Subcutaneous abdominal adipose tissue (tissue), 5 donors: ENCODE data around the gene POLL.
A peak's percentile ranks its signal among the peaks of the same experiment; 100 is the strongest.

Experiments
- H3K27ac ChIP-seq: one replicate; pipeline ENCODE4 v1.7.0; 2013; ENCODE audit warnings: low read depth, mild to moderate bottlenecking, inconsistent platforms, low read length, moderate library complexity
- H3K27me3 ChIP-seq, 5 donors: one replicate each; pipeline ENCODE4 v1.7.0; 2013; ENCODE audit warnings: low read length in 5 of 5, inconsistent platforms in 1 of 5; ENCODE audit not compliant: control insufficient read depth in 5 of 5, insufficient read depth in 4 of 5
- H3K36me3 ChIP-seq, 5 donors: one replicate each; pipeline ENCODE4 v1.7.0; 2013; ENCODE audit warnings: low read length in 5 of 5; ENCODE audit not compliant: control insufficient read depth in 5 of 5, insufficient read depth in 5 of 5
- H3K4me1 ChIP-seq, 5 donors: one replicate each; pipeline ENCODE4 v1.7.0; 2013; ENCODE audit warnings: low read length in 5 of 5, mild to moderate bottlenecking in 3 of 5, moderate library complexity in 1 of 5; ENCODE audit not compliant: control insufficient read depth in 5 of 5, insufficient read depth in 5 of 5
- H3K4me3 ChIP-seq, 5 donors: one replicate each; pipeline ENCODE4 v1.7.0; 2013; ENCODE audit warnings: low read length in 5 of 5, low read depth in 1 of 5
- H3K9ac ChIP-seq, 5 donors: one replicate each; pipeline ENCODE4 v1.7.0; 2013; ENCODE audit warnings: low read length in 5 of 5, mild to moderate bottlenecking in 4 of 5, moderate library complexity in 3 of 5
- H3K9me3 ChIP-seq, 5 donors: one replicate each; pipeline ENCODE4 v1.7.0; 2013; ENCODE audit warnings: low read length in 5 of 5; ENCODE audit not compliant: control insufficient read depth in 5 of 5
- donor health status: healthy.
- donor health status: healthy.
- donor health status: healthy.
- donor health status: healthy.
- donor health status: healthy.

The POLL gene

DNA sequence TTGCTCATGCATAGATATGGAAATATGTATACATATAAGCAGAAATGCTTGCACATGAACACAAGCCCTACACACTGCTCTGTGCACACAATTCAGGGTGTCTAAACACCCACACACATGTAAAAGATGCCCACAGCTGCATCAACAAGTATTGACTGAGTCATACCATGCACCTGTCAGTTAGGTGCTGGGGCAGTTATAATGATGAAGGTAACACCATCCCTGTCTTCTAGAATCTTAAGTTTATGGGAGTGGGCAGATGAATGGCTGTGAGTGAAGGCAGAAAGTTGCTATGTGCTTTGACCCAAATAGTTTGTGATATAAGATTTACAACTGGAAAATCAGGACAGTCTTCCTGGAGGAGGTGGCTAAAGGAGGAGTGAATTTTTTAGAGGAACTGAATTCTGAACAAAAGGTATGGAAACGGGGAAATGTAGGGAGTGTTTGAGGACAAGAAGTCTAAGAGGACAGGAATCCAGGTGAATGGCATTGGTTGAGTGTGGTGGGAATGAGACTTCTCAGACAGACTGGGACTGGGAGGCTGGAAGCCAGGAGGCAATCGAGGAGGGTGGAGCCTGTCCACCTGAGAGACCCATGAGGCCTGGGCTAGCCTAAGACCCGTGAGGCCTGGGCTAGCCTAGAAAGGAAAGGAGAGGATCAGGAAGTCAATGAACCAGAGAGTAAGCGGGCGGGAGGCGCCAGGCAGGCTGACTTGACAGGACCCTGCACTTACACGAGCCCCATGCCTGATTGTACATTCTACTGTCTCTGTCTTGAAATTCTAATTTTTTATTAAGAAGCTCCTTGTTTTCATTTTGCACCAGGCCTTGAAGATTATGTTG is 20.7 kb downstream of the POLL start:
- Histone ChIP-seq H3K27me3 (peaks cover 34 to 62% (median 57%) of the 10 kb centered on the region in 5 donors), H3K27ac (no peak overlapping the region), H3K4me3 (no peak overlapping the region), H3K4me1 (peaks cover 0 to 29% (median 26%) of the 10 kb centered on the region in 5 donors), H3K36me3 (no peaks in the 10 kb centered on the region), H3K9me3 (peaks cover 0 to 3% (median 1%) of the 10 kb centered on the region in 5 donors), H3K9ac (no peak overlapping the region)

GRCh38 chr10:101566333-101567164 is 21.5 kb downstream of the POLL start:
- Histone ChIP-seq H3K4me3 (peak overlapping the region in 2 of 5 donors; percentile 23 to 29), H3K27me3 (peaks cover 38 to 70% (median 61%) of the 10 kb centered on the region in 5 donors), H3K4me1 (peaks cover 0 to 29% (median 26%) of the 10 kb centered on the region in 5 donors), H3K9me3 (no peaks in the 10 kb centered on the region), H3K36me3 (no peaks in the 10 kb centered on the region), H3K27ac (no peak overlapping the region), H3K9ac (no peak overlapping the region)

DNA sequence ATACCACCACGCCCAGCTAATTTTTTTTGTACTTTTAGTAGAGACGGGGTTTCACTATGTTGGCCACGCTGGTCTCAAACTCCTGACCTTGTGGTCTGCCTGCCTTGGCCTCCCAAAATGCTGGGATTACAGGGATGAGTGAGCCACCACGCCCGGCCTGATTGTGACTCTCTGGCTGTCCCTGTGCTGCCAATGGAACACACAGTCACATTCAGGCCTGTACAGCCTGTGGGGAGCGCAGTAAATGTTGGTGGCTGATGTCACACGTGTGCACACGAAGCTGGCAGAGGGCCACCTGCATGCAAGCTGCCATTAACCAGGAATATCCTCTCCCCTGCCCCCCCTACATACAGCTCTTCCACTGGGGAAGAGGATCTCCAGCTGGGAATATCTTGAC is 22.1 kb downstream of the POLL start:
- Histone ChIP-seq H3K27ac (no peak overlapping the region), H3K36me3 (no peaks in the 10 kb centered on the region), H3K4me3 (no peak overlapping the region), H3K4me1 (peaks cover 0 to 28% (median 24%) of the 10 kb centered on the region in 5 donors), H3K9me3 (no peaks in the 10 kb centered on the region), H3K27me3 (peaks cover 43 to 73% (median 66%) of the 10 kb centered on the region in 5 donors), H3K9ac (no peak overlapping the region)

GRCh38 chr10:101565370-101565900 is 22.6 kb downstream of the POLL start:
- H3K27me3 ChIP-seq = peaks cover 45 to 76% (median 69%) of the 10 kb centered on the region in 5 donors
- no peaks in the 10 kb centered on the region for H3K9me3 ChIP-seq
- H3K4me3 ChIP-seq = no peak overlapping the region
- no peak overlapping the region for H3K27ac ChIP-seq
- H3K36me3 ChIP-seq = no peaks in the 10 kb centered on the region
- no peak overlapping the region for H3K9ac ChIP-seq
- peaks cover 0 to 23% (median 19%) of the 10 kb centered on the region in 5 donors for H3K4me1 ChIP-seq

- no peaks in the 10 kb centered on the region for H3K9me3 ChIP-seq
- peaks cover 47 to 79% (median 68%) of the 10 kb centered on the region in 5 donors for H3K27me3 ChIP-seq
- H3K4me3 ChIP-seq = no peak overlapping the region
- H3K4me1 ChIP-seq = peaks cover 0 to 15% (median 11%) of the 10 kb centered on the region in 5 donors
- no peaks in the 10 kb centered on the region for H3K36me3 ChIP-seq
- H3K9ac ChIP-seq = no peak overlapping the region
- H3K27ac ChIP-seq = no peak overlapping the region
Observed at GRCh38 chr10:101564490-101564991, 23.5 kb downstream of the POLL start.

DNA sequence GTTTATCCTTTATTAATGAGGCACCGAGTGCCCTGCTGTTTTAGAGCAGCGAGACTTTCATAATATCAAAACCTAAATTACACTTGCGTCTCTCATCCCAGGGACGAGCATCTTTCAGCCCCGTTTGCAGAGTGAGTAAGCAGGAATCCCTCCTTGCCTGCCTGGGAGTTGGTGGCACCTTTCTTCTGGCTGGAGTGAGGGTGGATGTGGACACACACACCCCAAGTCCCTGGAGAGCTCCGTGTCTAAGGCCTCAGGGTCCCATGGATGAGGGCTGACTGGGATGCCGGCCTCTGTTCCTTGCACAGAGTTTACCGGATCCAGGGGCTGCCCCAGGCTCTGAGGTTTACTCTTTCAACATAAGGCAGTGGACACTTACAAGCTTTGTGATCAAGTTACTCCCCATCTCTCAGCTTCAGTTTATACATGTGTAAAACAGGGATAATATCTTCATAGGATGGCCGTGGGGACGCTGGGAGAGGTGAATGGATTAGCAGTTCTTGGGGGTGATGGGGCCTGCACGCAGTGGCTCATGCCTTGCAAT is 24.5 kb downstream of the POLL start:
- Histone ChIP-seq H3K27ac (no peak overlapping the region), H3K4me1 (peaks cover 0 to 10% (median 8%) of the 10 kb centered on the region in 5 donors), H3K9me3 (no peaks in the 10 kb centered on the region), H3K4me3 (no peak overlapping the region), H3K27me3 (peaks cover 43 to 74% (median 60%) of the 10 kb centered on the region in 5 donors), H3K9ac (no peak overlapping the region), H3K36me3 (no peaks in the 10 kb centered on the region)

GRCh38 chr10:101563007-101563406 is 25.1 kb downstream of the POLL start:
- Histone ChIP-seq H3K4me3 (no peak overlapping the region), H3K9ac (no peak overlapping the region), H3K9me3 (no peaks in the 10 kb centered on the region), H3K27ac (no peak overlapping the region), H3K27me3 (peaks cover 43 to 68% (median 54%) of the 10 kb centered on the region in 5 donors), H3K4me1 (peaks cover 0 to 10% (median 8%) of the 10 kb centered on the region in 5 donors), H3K36me3 (no peaks in the 10 kb centered on the region)

- Histone ChIP-seq H3K36me3 (no peaks in the 10 kb centered on the region), H3K9ac (no peak overlapping the region), H3K4me3 (no peak overlapping the region), H3K27me3 (peaks cover 43 to 61% (median 48%) of the 10 kb centered on the region in 5 donors), H3K4me1 (peaks cover 0 to 10% (median 8%) of the 10 kb centered on the region in 5 donors), H3K9me3 (no peaks in the 10 kb centered on the region), H3K27ac (no peak overlapping the region)
Observed at GRCh38 chr10:101562231-101562630, 25.8 kb downstream of the POLL start.

- no peak overlapping the region for H3K27ac ChIP-seq
- H3K4me1 ChIP-seq = peaks cover 0 to 3% (median 2%) of the 10 kb centered on the region in 5 donors
- H3K4me3 ChIP-seq = no peak overlapping the region
- H3K27me3 ChIP-seq = peaks cover 36 to 54% (median 39%) of the 10 kb centered on the region in 5 donors
- no peaks in the 10 kb centered on the region for H3K9me3 ChIP-seq
- no peak overlapping the region for H3K9ac ChIP-seq
- no peaks in the 10 kb centered on the region for H3K36me3 ChIP-seq
Observed at GRCh38 chr10:101561068-101561915, 26.8 kb downstream of the POLL start.
